Astrocyte of the hippocampus (primary cell): ENCODE measurements around the gene AADAT.
"Not testable (repeated sequence)": the region's sequence is repeated elsewhere in the genome, so short reads cannot be mapped to it uniquely, and the experiment has no call there.

ENCODE experiments used
- DNase-seq: peaks from one replicate; pipeline ENCODE4 v3.0.0; 2011; ENCODE audit warnings: low read depth, low spot score

The AADAT gene

DNA sequence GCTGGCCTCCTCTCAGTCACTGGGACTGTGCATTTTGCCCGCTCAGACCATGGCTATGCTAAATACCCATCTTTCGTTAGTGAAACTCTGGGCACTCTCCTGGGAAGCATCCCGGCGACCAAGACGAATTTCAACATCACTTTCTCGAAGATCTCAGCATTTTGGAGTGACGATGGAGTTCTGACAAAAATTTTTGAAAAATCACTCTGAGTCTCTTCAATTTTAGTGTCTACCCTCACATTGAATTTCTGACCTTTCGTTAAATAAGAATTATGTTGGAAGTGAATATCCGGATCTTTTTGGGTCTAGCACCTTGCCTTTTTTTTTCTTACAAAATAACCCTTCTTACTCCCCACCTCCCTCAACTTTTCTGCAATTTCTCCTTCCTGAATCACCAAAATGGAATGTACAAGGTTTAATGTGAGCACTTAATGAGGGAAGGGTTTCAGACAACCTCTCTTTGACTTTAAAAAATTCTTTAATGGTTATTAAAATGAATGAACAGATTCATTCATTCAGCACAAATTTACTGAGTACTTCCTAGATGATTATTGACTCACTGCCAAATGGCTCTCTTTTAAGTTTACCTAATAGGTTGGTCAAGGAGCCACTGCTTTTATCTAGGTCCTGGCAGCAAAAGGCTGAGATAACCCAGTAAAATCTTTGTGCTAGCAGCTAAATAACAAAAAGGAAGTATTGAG, 746 bp upstream of the AADAT start:
- peak; percentile 57 for DNase-seq

DNA sequence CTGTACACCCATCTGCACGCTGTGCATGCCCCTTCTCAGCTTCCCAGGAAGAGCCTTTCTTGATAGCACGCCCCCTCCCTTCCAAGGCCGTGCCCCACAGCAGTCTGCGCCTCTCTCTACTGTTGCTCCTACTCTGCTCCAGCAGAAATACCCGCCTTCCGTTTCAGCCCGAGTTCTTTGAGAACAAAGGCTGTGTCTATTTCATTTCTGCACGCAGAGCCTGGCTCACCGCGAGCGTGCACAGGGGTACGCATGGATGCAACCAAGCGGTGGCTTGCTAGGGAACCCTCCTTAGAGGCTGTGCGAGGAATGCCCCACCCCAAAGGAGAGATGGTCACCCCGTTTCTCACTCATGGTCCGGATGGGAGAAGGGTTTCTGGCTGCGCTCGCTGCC, 485 bp downstream of the AADAT start:
- peak; percentile 71 for DNase-seq

DNA sequence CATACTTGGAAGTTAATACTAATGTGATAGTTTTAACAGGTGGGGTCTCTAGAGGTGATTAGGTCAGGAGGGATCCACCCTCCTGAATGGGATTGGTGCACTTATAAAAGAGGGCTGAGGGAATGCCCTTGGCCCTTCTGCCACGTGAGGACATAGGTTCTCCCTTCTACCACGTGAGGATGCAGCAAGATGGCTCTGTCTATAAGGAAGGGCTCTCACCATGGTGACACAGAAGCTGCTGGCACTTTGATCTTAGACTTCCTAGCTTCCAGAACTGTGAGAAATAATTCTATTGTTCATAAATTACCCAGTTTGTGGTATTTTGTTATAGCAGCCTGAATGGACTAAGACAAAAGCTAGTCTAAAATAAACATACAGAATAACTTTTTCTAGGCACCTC, 1.0 kb downstream of the AADAT start:
- peak; percentile 2 for DNase-seq

DNA sequence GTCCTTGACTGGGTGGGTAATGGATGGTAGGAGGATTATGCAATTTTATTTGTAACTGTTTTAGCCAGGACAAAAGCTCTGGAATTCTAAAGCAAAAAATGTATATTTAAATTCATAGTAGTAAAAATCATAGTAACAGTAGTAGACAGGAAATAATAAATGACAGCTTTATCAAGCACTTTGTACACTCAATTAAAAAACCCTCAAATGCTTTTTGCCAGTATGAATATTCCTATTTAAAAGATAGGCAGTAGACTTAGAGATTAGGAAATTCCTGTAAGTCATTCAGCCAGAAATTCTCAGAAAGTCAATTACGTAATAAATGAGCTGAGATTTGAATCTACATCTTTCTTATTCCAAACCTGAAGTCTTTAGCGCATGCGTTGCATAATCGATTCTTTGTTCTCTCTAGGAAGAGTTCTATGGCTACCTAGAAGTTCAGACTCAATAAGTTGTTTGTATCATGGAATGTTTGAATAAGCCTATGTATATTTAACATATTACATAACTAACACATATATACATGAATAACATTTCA, 2.5 kb downstream of the AADAT start:
- DNase-seq = peak; percentile 23

DNA sequence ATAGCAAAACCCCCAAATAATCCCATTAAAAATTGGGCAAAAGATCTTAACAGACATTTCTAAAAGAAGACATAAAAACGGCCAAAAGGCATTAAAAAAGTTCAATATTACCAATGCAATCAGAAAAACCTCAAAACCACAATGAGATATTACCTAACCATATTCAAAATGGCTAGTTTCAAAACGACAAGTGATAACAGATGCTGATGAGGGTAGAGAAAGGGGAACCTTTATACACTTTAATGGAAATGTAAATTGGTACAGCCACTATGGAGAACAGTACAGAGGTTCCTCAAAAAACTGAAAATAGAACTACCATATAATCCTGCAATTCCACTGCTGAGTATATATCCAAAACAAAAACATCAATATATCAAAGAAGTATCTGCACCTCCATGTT, 6.2 kb downstream of the AADAT start:
- no peak for DNase-seq

DNA sequence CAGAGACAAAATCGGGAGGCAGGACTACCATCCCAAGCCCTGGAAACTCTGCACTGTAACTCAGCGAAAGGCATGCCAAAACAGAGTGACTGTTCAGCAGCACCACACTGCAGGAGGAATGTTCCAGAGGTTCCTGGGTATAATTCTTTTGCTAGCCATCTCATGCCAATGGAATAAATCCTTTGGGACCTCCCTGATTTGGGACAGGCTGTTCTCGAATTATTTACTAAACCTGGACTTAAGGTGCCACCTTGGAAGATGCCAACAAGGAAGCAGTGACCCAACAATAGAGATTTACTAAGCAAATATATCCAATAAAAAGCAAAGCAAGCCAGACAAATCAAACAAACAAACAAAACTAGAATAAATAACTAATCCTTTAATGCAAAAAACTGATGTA, 9.3 kb downstream of the AADAT start:
- peak; percentile 14 for DNase-seq

DNA sequence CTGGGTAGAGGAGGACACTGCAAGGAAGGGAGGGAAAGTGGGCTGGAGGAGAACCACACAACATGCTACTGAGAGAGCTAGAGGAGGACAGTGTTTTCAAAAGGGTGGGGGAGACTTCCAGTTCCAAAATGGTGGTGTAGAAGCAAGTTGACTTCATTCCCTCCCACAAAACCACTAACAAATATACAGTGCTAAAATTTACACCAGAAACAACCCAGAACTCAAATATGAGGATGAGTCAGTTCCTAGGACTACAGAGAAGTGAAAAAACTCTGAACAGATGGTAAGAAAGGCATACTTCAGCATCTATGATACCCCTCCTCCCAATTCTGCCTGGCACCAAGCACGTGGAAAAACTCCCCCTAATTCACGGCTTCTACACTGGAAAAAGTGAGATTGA, 9.8 kb downstream of the AADAT start:
- DNase-seq = no peak

DNA sequence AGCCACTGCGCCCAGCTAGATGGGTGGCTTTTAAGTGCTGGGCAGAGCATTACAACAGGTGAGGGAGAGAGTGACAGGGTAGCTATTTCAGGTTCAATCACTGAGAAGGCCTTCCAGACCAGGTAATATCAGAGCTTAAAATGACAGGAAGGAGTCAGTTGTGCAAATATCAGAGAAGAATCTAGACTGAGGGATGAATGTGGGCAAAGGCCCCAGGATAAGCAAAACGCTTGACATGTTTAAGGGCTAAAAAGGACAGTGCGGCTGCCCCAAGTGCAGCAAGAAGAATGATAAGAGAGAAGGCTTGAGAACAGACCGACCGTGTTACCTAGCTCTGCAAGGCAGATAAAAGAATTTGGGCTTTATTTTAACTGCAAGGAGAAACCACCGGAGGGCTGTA, 18.6 kb downstream of the AADAT start:
- no peak for DNase-seq

DNA sequence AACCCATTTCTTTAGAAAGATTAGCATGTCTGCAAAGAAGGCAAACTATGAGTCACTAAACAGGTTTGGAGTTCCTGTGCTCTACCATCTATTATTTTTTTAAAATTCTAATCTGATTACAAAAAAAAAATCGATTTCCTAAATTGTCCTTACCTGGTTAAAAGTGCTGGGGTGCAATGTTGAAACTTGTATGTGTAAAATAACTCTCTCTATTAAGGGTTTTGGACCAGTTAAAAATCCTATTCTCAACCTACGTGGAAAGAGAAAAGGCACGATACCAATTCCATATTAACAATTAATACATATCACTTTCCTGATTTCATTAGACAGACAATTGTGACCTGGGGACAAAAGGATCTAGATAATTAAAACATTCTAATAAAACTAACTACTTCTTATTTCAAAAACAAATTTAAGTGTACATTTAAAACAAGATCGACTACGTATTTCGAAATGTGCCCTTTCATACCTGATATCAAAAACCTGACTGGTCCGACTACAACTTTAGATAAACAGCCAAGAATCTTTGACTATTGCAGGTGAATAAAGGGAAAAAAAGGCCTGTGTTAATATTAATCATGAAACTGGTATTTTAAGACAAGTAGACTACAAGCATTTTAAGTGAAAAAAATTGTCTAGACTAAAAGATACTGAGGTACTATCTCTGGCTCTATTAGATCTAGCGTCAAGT, 21.2 kb downstream of the AADAT start:
- no peak for DNase-seq

DNA sequence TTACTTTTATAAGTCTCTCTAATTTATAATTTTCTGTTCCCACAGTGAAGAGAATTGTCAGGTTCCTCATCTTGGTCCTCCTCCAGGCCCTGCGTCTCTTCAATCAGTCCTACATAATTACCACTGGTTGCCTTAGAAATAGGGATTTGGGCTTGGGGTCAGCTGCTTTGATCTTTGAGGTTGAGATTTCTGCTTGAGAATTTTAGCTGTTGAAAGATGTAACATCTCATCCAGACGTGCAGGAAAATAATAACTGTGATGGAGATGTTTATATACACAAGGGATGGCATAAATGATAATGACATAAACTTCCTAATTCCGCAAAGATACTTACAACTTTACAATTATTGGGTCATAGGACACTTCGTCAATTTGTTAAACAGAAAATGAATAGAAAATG, 30.3 kb downstream of the AADAT start:
- DNase-seq = no peak

DNA sequence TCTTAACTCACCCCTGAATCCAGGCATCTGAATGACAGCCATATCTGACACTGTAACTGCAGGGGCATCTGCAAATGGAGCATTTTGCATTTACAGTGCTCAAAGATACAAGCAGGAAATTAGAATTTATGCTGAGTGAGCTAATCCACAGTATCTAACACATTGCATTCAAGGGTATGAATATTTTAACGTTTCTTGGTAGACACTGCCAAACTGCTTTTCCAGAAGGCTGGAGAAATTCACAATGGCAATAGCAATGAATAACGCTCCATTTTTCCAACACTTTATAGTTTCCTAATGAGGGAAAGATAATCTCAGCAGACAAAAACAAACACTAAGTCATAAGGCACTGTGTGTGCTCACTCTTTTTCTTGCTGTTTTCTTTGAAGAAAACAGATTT, 30.9 kb downstream of the AADAT start:
- no peak for DNase-seq

DNA sequence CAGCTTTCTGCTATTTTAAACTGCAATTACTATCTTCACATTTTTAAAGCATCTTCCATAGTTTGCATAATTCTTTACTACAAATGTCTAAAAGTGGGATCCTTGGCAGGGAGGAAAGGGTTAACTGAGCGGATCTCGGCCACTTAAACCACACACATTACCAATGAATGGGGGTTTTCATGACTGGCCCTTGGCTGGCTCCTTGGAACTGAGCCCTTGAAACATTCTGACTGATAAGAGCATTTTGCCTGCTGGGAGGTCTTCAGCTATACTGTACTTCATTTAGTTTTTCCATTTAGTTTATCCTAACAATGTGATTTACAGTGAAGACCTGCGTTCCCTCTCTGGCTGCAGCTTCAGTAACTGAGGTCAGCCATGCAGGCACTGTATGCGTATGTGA, 31.9 kb downstream of the AADAT start:
- DNase-seq = peak; percentile 22

DNA sequence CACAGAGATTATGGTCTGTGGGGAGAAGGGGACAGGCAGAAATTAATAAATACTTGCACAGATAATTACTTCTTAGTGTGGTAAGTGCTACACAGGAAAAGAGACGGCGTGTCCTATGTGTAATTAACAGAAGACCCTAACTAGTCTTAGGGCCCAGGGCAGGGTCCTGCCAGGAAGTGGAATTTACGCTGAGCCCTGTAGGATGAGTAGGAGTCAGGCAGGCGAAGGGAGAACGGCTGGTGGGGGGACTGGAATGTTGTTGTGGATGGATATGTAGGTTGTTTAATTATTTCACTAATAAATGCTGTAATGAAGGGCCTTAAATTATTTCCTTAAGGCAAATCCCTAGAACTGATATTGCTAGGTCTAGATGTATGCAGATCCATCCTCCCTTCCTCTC, 36.8 kb downstream of the AADAT start:
- no peak for DNase-seq

DNA sequence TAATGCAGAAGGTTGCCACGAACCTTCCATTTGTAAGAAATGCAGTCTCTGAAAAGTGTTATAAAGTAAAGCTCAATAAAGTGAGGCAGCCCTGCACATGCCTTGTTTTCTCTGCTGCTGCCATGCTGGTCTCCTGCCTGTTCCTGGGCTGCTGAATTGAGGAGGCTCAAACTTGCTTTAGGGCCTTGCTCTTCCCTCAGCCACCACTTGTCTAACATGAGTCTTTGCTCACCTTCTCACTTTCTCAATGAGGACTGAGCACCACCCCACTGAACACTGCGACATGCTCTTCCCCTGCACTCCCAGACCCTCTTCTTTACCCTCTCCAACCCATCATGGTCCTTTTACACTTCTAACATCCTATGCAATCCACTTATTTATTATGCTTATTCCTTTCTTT, 38.4 kb downstream of the AADAT start:
- no peak for DNase-seq

DNA sequence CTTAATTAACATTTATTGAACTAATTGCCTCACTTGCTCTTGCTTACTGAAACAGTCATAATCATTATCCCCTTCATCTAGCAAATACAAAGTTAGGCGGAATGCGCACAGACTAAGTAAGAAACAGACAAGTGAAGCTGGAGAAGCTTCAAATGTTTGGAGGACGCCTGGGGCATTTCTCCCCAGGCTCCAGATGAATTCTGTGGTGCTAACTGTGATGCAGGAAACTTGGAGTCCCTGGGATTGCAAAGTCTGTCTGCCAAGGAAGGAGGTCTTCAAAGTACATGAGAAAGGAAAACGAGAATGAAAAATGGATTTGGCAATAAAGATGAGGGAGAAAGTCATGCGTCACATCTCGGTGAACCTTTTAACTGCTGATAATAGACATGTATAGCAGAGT, 40.0 kb downstream of the AADAT start:
- DNase-seq = no peak

DNA sequence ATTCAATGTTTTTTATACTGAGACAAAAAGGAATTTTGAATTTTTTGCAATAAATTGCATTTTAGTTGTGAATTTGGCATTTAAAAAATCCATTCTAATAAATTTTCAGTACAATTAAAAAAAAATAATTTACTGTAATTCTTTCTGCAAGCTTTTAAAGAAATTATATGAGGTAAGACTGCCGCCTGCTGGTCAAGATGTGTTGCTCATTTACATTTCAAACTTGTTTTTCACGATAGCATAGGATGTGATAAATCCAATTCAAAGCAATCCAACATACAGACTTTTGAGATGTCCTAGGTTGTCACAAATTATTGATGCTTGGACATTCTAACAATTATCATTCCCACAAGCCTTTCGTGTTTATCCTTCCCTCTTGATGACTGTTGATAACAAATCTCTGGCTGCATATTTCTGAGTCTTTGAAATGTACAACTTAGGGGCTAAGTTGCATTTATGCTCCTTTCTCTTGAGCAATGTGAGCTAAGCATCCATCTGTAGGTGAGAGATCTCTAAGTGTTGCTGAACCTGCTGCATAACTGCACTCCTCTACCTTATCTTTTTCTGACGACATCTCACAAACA, 41.9 kb downstream of the AADAT start:
- DNase-seq = peak; percentile 78

DNA sequence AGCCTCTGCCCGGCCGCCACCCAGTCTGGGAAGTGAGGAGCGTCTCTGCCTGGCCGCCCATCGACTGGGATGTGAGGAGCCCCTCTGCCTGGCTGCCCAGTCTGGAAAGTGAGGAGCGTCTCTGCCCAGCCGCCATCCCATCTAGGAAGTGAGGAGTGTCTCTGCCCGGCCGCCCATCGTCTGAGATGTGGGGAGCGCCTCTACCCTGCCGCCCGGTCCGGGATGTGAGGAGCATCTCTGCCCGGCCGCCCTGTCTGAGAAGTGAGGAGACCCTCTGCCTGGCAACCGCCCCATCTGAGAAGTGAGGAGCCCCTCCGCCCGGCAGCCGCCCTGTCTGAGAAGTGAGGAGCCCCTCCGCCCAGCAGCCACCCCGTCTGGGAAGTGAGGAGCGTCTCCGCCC, 43.6 kb downstream of the AADAT start:
- not testable (repeated sequence) for DNase-seq

DNA sequence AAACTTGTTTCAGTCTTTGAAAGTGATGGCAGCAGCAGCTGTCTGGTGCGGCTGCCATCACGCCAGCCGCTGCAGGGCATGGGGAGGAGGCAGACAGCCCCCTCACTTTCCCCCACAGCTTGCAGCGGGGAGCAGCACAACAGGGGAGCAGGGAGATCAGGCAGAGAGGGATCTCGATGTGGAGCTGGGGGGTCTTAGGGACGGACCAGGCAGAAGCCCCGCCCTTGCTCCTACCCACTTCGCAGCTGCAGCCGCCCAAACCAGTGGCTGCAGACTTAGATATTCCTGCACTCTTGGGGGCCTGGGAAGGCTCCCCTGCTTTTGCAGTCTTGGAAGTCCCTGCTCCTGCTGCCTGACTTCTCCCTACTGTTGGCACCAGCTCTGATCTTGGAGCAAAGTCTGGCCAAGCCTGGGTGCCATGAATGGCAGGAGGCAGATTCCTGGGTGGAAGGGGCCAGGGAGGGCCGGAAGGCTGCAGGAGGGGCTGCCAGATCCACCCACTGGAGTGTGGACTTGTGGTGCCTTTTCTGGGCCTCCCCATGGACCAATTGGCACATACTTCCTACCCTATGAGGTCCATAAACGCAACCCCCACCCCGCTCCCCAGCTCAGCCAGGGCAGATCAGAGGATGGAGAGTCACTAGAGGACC, 49.6 kb downstream of the AADAT start:
- no peak for DNase-seq

DNA sequence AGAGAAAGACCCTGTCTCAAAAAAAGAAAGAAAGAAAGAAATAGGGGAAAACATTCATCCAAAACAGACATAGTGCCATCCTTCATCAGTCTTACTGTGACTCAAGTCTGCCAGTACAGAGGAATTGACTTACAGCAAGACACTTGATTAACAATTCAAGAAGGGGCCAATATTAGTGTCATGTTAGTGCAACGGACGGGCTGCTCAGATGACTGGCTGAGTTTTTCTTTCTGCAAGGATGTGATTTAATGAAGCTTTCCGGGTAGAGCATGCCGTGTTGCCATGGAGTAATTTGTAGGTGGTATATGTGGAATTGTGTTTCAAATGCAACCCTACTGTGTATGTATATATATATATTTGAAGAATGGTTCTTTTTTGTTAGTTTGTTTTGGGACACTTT, 51.0 kb downstream of the AADAT start:
- no peak for DNase-seq

DNA sequence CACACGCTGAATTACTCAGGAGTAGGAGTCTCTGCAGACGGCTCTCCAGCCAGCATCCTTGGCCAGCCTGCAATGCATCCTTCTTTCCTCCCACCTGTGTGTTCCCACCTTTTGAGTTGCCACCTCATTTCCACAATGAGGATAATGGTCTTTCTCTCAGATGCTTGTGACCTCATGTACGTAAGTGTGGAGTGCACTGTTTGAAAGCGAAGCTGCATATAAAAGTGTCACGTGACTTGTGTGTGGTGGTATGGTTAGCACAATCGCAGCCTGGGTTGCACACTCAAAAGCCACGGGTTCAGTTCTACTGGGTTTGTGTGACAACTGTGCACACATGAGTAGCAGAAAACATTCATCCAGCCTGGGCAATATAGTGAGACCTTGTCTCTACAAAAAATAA, 51.5 kb downstream of the AADAT start:
- no peak for DNase-seq

DNA sequence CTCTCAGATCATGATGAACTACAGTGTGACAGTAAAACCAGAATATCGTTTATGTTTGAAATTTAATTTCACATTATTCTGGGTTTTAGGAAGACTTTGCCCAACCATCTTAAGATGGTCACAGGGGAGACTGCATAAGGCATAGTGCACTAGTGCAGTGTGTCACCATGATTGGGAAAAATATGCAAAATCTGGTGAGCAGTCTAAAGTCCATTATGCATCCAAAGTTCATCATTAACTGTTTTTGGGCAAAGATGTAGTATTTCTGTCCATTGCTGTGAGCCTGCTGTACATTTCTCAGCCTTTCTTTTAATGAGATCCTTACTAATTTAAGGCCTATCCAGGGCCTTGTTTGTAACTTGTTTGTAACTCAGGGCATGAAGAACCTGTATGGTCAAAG, 52.3 kb downstream of the AADAT start:
- DNase-seq = no peak

DNA sequence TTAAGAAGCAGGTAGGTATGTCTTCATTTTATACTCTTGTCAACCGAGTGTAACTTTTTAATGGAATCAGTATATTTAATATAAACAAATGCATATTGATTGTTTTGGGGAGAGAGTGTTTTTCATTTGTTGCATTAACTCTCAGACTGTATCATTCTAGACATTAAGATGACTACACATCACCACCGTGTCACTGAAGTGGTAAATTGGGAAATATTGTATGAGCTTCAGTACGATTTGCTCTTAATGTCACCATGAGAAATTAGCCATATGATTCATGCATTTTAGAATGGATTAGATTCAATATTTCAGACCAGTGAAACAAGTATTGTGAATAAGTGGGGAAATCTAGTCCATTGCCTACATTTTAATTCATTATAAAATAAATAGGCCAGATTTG, 53.9 kb downstream of the AADAT start:
- no peak for DNase-seq

DNA sequence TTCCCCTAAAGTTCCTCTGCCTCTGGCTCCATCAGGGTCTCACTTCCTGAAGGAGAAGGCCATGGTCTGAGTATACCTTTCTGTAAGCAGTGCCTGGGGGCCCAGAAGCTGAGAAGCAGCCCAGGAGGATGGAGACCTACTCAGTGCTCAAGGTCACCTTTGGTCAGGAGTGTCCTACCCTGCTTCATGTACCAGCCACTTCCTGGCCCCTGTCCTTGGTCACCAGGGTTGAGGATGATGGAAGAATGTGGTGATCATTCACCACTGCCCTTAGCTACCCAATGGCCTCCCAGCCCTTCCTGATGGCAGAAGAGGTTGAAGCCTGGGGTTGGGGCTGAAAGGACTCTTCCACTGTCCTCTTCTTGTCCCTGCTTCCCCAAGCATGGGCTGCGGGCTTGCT, 54.5 kb downstream of the AADAT start:
- DNase-seq = no peak
